HFFc6 (cell line): ENCODE results near the gene THOC2. TPM values are rescaled to one million over a fixed set of nuclear protein-coding genes. Genes with fewer than 3 reads are reported as not detected.
"Not testable (repeated sequence)": the region's sequence is repeated elsewhere in the genome, so short reads cannot be mapped to it uniquely, and the experiment has no call there.

Experiments used
- DNase-seq: peaks from one replicate; pipeline ENCODE4 v3.0.0-alpha.2; 2018
- H3K27ac Mint-ChIP-seq: 2 replicates; pipeline ENCODE4 v1.8.0; 2020; ENCODE audit warnings: mild to moderate bottlenecking, mixed read lengths
- H3K27me3 Mint-ChIP-seq: 2 replicates; pipeline ENCODE4 v1.8.0; 2021; ENCODE audit warnings: mild to moderate bottlenecking, moderate library complexity, mixed read lengths; ENCODE audit not compliant: insufficient read depth
- H3K36me3 Mint-ChIP-seq: 2 replicates; pipeline ENCODE4 v1.8.0; 2021; ENCODE audit warnings: low read depth, mixed read lengths
- H3K4me1 Mint-ChIP-seq: 2 replicates; pipeline ENCODE4 v1.8.0; 2020; ENCODE audit warnings: low read depth, mixed read lengths
- H3K4me3 Mint-ChIP-seq: 2 replicates; pipeline ENCODE4 v1.8.0; 2020; ENCODE audit warnings: mild to moderate bottlenecking, moderate library complexity, mixed read lengths
- H3K9me3 Mint-ChIP-seq: 2 replicates; pipeline ENCODE4 v1.8.0; 2020; ENCODE audit warnings: mild to moderate bottlenecking, mixed read lengths
- CTCF ChIP-seq: fragments of 200-600 bp; sonication (generic); IDR thresholded peaks from 2 replicates; pipeline ENCODE4 v1.5.0; 2021; ENCODE audit warnings: antibody characterized with exemption, mild to moderate bottlenecking
- total RNA-seq, 6 experiments: library from RNA; stranded (reverse); fragmentation: NEBNext Ultra II Directional; extraction: Animal tissue kit (Norgen Biotek cat#: 25700); gene quantifications; 2 replicates in 1 of 6; 3 replicates in 5 of 6; pipeline ENCODE4 v1.2.3, GENCODE V29; 2021

The THOC2 gene
- total RNA-seq, 6 experiments from 2014 or later = 49.9 to 54.3 (median 52.9) TPM

- Mint-ChIP-seq H3K4me3 (no peak overlapping the region), H3K36me3 (peaks cover under 1% of the 10 kb centered on the region; the same call in 1 of the 2 replicates), H3K27me3 (no peaks in the 10 kb centered on the region), H3K27ac (no peak overlapping the region), H3K4me1 (no peaks in the 10 kb centered on the region), H3K9me3 (peaks cover 9% of the 10 kb centered on the region)
- TF ChIP-seq CTCF = no peak
- no peak for DNase-seq
These were observed 152.1 kb downstream of the THOC2 start for GRCh38 chrX:123580792-123581191.

DNA sequence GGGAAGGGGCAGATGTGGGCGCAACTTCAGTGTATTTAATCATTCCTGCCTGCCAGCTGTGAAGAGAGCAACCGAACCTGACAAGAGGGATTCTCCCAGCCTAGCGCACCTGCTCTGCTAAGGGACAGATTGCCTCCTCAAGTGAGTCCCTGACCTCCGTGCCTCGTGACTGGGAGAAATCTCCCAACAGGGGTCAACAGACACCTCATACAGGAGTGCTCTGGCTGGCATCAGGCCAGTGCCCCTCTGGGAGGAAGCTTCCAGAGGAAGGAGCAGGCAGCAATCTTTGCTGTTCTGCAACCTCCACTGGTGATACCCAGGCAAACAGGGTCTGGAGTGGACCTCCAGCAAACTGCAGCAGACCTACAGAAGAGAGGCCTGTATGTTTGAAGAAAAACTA, 158.8 kb downstream of the THOC2 start:
- Mint-ChIP-seq H3K36me3 (peaks cover 11% of the 10 kb centered on the region; the same call in 1 of the 2 replicates), H3K9me3 (peaks cover 19% of the 10 kb centered on the region)
- H3K27me3 Mint-ChIP-seq, H3K4me3 Mint-ChIP-seq, DNase-seq, H3K4me1 Mint-ChIP-seq, H3K27ac Mint-ChIP-seq: not testable (repeated sequence)

- peaks cover 6% of the 10 kb centered on the region; the same call in 1 of the 2 replicates for H3K36me3 Mint-ChIP-seq
- H3K9me3 Mint-ChIP-seq = peaks cover 7% of the 10 kb centered on the region
- H3K27me3 Mint-ChIP-seq = peaks cover 8% of the 10 kb centered on the region
- no peak for TF ChIP-seq CTCF
- H3K27ac Mint-ChIP-seq = no peak overlapping the region
- DNase-seq = no peak
- no peak overlapping the region for H3K4me3 Mint-ChIP-seq
- H3K4me1 Mint-ChIP-seq = no peaks in the 10 kb centered on the region
These were observed 162.8 kb downstream of the THOC2 start for GRCh38 chrX:123570011-123570590.

- no peak for TF ChIP-seq CTCF
- H3K4me1 Mint-ChIP-seq = no peaks in the 10 kb centered on the region
- H3K36me3 Mint-ChIP-seq = no peaks in the 10 kb centered on the region
- H3K27ac Mint-ChIP-seq = no peak overlapping the region
- no peaks in the 10 kb centered on the region; the same call in 1 of the 2 replicates for H3K9me3 Mint-ChIP-seq
- peaks cover 3% of the 10 kb centered on the region; the same call in 1 of the 2 replicates for H3K27me3 Mint-ChIP-seq
- no peak overlapping the region for H3K4me3 Mint-ChIP-seq
- DNase-seq = no peak
These were observed 169.7 kb downstream of the THOC2 start for GRCh38 chrX:123563167-123563566.

DNA sequence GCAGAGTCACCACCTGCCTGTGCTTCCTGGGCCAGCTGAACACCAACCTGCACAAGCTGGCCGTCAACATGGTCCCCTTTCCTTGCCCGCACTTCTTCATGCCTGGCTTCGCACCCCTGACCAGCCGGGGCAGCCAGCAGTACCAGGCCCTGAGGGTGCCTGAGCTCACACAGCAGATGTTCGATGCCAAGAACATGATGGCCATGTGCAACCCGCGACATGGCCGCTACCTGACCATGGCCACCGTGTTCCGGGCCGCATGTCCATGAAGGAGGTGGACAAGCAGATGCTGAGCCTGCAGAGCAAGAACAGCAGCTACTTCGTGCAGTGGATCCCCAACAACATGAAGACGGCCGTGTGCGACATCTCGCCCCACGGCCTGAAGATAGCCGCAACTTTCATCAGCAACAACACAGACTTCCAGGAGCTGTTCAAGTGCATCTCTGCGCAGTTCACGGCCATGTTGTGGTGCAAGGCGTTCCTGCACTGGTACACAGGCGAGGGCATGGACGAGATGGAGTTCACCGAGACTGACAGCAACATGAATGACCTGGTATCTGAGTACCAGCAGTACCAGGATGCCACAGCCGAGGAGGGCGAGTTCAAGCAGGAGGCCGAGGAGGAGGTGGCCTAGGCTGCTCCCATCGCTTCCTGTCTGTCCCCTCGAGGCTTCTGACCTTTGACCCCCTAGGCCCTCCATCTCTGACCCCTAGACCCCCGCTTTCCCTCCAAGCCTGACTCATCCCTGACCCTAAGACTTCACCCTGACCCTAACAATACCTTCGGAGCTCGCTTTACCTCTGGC, 170.3 kb downstream of the THOC2 start:
- no peak overlapping the region for H3K27ac Mint-ChIP-seq
- peaks cover 3% of the 10 kb centered on the region; the same call in 1 of the 2 replicates for H3K27me3 Mint-ChIP-seq
- no peaks in the 10 kb centered on the region; the same call in 1 of the 2 replicates for H3K9me3 Mint-ChIP-seq
- H3K36me3 Mint-ChIP-seq = no peaks in the 10 kb centered on the region
- no peaks in the 10 kb centered on the region for H3K4me1 Mint-ChIP-seq
- no peak for TF ChIP-seq CTCF
- H3K4me3 Mint-ChIP-seq = no peak overlapping the region
- DNase-seq = no peak
